Hepatocyte (in vitro differentiated cells): ENCODE data around the gene GMCL1.

Experiments used
- CTCF ChIP-seq: fragments of 200-600 bp; sonication (generic); IDR thresholded peaks from 2 replicates; pipeline ENCODE4 v1.5.1; 2016; ENCODE audit warnings: antibody characterized with exemption, mild to moderate bottlenecking; ENCODE audit not compliant: poor library complexity
- EZH2 ChIP-seq: fragments of 200-600 bp; sonication (generic); IDR thresholded peaks from 2 replicates; pipeline ENCODE4 v1.6.1; 2016; ENCODE audit warnings: antibody characterized with exemption, mild to moderate bottlenecking, borderline replicate concordance
- EZH2phosphoT487 ChIP-seq: fragments of 200-600 bp; sonication (generic); IDR thresholded peaks from one replicate; pipeline ENCODE4 v1.6.1; 2018; ENCODE audit warnings: antibody characterized with exemption, mild to moderate bottlenecking, low read depth, moderate library complexity; ENCODE audit not compliant: unreplicated experiment, severe bottlenecking

GRCh38 chr2:69817729-69818501, 11.5 kb upstream of the GMCL1 start:
- TF ChIP-seq CTCF (no peak), EZH2 (no peak), EZH2phosphoT487 (no peak)
